Measurements from ENCODE around the gene LAMC3. TPM values are rescaled to one million over a fixed set of nuclear protein-coding genes. Genes with fewer than 3 reads are reported as not detected.

LAMC3 gene
- polyA plus RNA-seq, 1 of the 3 experiments (the other 2 are of a cell fraction): 0.07 TPM

- CTCF ChIA-PET: interaction anchor here (1.0 kb wide), 1 partner anchor 29 kb away, joined by 3 read pairs; no protein-coding TSS in a partner anchor
- POLR2A ChIA-PET: no interaction called here
These were observed 18.9 kb downstream of the LAMC3 start for GRCh38 chr9:131027872-131028179.

DNA sequence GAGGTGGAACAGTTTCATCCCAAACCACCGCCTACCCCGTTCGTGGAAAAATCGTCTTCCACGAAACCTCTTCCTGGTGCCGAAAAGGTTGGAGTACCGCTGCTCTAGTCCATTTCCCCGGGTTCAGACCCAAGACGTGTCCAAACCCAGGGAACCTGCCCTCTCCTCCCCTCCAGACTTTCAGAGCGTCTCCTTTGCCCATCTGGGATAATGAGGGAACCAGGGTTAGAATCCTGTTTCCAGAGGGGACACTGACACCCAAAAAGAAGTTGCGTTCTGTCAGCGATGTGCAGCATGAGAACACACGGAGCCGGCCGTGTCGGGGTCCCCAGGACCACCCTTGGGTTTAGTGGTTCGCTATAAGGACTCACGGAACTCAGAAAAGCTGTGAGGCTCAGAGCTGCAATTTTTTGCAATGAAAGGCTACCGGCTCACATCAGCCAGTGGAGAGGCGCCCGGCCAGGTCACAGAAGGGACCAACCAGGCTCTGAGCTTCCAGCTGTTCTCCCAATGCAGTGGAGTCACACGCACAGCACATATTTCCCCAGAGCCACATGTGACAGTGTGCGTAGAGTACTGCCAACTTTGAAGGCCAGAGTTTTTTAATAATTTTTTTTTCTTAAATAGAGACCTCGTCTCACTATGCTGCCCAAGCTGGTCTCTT lies 19.4 kb downstream of the LAMC3 start:
- no peak for DNase-seq
- Histone ChIP-seq H3K27me3 (ENCODE audit: insufficient read depth) (peaks cover 23% of the 10 kb centered on the region; the same call in 1 of the 2 replicates), H3K27ac (ENCODE audit: low read depth in 2 of 2, low read length in 1 of 2) (no peak overlapping the region), H3K9ac (no peak overlapping the region), H3F3A (replicated peaks; ENCODE audit: insufficient read depth) (no peaks in the 10 kb centered on the region), H3K4me3 (ENCODE audit: low read depth in 2 of 2, low read length in 1 of 2) (no peak overlapping the region), H2AFZ (ENCODE audit: low read depth) (no peak overlapping the region), H3K36me3 (replicated peaks in 1 of 2; ENCODE audit: control insufficient read depth in 1 of 2, insufficient read depth in 2 of 2, low read length in 1 of 2) (no peaks in the 10 kb centered on the region), H3K4me2 (no peak overlapping the region), H3K9me2 (no peaks in the 10 kb centered on the region), H4K20me1 (ENCODE audit: insufficient read depth) (no peaks in the 10 kb centered on the region), H3K4me1 (ENCODE audit: control insufficient read depth in 1 of 2, insufficient read depth in 2 of 2, low read depth in 1 of 2, low read length in 1 of 2) (no peaks in the 10 kb centered on the region), H3K9me3 (no peaks in the 10 kb centered on the region), H3K79me2 (ENCODE audit: insufficient read depth) (no peaks in the 10 kb centered on the region)
- ChIA-PET CTCF (interaction anchor here (0.9 to 1.0 kb wide), 2 partner anchors 29 to 30 kb away, joined by 3 read pairs; no protein-coding TSS in a partner anchor), POLR2A (no interaction called here)
- TF ChIP-seq GATA2 (CRISPR knock-in tag; IDR thresholded peaks at IDR 0.05): no peak
- no peak for TF ChIP-seq PBX3 (IDR thresholded peaks at IDR 0.05)
- TF ChIP-seq NRF1 (IDR thresholded peaks at IDR 0.05; ENCODE audit: low read depth, low read length): no peak
- no peak for TF ChIP-seq FOXM1 (IDR thresholded peaks at IDR 0.05; ENCODE audit: low read depth)
- no peak for TF ChIP-seq FOSL2 (IDR thresholded peaks at IDR 0.05; ENCODE audit: borderline replicate concordance, low read depth)
- TF ChIP-seq CTCF (IDR thresholded peaks at IDR 0.05): no peak
- TF ChIP-seq GABPA (IDR thresholded peaks at IDR 0.05; ENCODE audit: low read depth): no peak
- no peak for TF ChIP-seq RCOR1 (IDR thresholded peaks at IDR 0.05; ENCODE audit: low read length)
- no peak for TF ChIP-seq RFX5 (IDR thresholded peaks at IDR 0.05; ENCODE audit: low read length)
- no peak for TF ChIP-seq TEAD4 (IDR thresholded peaks at IDR 0.05; ENCODE audit: borderline replicate concordance, insufficient read depth)
- no peak for TF ChIP-seq JUND (IDR thresholded peaks at IDR 0.05)
- TF ChIP-seq POLR2AphosphoS5 (IDR thresholded peaks at IDR 0.05; ENCODE audit: low read depth, low read length): no peak
- TF ChIP-seq, protein P1, sequence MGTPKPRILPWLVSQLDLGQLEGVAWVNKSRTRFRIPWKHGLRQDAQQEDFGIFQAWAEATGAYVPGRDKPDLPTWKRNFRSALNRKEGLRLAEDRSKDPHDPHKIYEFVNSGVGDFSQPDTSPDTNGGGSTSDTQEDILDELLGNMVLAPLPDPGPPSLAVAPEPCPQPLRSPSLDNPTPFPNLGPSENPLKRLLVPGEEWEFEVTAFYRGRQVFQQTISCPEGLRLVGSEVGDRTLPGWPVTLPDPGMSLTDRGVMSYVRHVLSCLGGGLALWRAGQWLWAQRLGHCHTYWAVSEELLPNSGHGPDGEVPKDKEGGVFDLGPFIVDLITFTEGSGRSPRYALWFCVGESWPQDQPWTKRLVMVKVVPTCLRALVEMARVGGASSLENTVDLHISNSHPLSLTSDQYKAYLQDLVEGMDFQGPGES (IDR thresholded peaks at IDR 0.05; ENCODE audit: low read depth, low read length): no peak
- no peak for TF ChIP-seq FOXJ3 (CRISPR knock-in tag; IDR thresholded peaks at IDR 0.05)
- 70% methylated on average over 23 of the region's 24 CpGs for WGBS (ENCODE audit: low lambda C conversion rate)

More at GRCh38 chr9:131027872-131028179, 18.9 kb downstream of the LAMC3 start:
- no peak overlapping the region for H3K9ac ChIP-seq
- no peaks in the 10 kb centered on the region for H3K36me3 ChIP-seq (replicated peaks in 1 of 2; ENCODE audit: control insufficient read depth in 1 of 2, insufficient read depth in 2 of 2, low read length in 1 of 2)
- H3F3A ChIP-seq (replicated peaks; ENCODE audit: insufficient read depth): no peaks in the 10 kb centered on the region
- TF ChIP-seq CHD2 (IDR thresholded peaks at IDR 0.05; ENCODE audit: low read length, partially characterized antibody): no peak
- TF ChIP-seq SIN3A (IDR thresholded peaks at IDR 0.05; ENCODE audit: borderline replicate concordance, low read depth, low read length): no peak
- TF ChIP-seq TEAD4 (IDR thresholded peaks at IDR 0.05; ENCODE audit: borderline replicate concordance, insufficient read depth): no peak
- no peak for TF ChIP-seq GATA2 (CRISPR knock-in tag; IDR thresholded peaks at IDR 0.05)
- TF ChIP-seq, protein P2, sequence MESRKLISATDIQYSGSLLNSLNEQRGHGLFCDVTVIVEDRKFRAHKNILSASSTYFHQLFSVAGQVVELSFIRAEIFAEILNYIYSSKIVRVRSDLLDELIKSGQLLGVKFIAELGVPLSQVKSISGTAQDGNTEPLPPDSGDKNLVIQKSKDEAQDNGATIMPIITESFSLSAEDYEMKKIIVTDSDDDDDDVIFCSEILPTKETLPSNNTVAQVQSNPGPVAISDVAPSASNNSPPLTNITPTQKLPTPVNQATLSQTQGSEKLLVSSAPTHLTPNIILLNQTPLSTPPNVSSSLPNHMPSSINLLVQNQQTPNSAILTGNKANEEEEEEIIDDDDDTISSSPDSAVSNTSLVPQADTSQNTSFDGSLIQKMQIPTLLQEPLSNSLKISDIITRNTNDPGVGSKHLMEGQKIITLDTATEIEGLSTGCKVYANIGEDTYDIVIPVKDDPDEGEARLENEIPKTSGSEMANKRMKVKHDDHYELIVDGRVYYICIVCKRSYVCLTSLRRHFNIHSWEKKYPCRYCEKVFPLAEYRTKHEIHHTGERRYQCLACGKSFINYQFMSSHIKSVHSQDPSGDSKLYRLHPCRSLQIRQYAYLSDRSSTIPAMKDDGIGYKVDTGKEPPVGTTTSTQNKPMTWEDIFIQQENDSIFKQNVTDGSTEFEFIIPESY (IDR thresholded peaks at IDR 0.05; ENCODE audit: borderline replicate concordance, low read depth): no peak
- no peak for TF ChIP-seq EZH2phosphoT487 (IDR thresholded peaks at IDR 0.05; ENCODE audit: borderline replicate concordance, low read depth)
- TF ChIP-seq FOXJ3 (CRISPR knock-in tag; IDR thresholded peaks at IDR 0.05): no peak
- no peak for DNase-seq
- no peak overlapping the region for H3K27ac ChIP-seq (ENCODE audit: low read depth in 2 of 2, low read length in 1 of 2)
- H3K9me3 ChIP-seq: no peaks in the 10 kb centered on the region
- WGBS (ENCODE audit: low lambda C conversion rate): no CpG with 5 or more reads among the region's 11 CpGs
- no peak overlapping the region for H3K4me2 ChIP-seq
- no peaks in the 10 kb centered on the region for H4K20me1 ChIP-seq (ENCODE audit: insufficient read depth)
- H3K27me3 ChIP-seq (ENCODE audit: insufficient read depth): peaks cover 24% of the 10 kb centered on the region; the same call in 1 of the 2 replicates
- no peaks in the 10 kb centered on the region for H3K79me2 ChIP-seq (ENCODE audit: insufficient read depth)
- no peak overlapping the region for H2AFZ ChIP-seq (ENCODE audit: low read depth)
- no peak overlapping the region for H3K4me3 ChIP-seq (ENCODE audit: low read depth in 2 of 2, low read length in 1 of 2)
- H3K4me1 ChIP-seq (ENCODE audit: control insufficient read depth in 1 of 2, insufficient read depth in 2 of 2, low read depth in 1 of 2, low read length in 1 of 2): no peaks in the 10 kb centered on the region
- H3K9me2 ChIP-seq: no peaks in the 10 kb centered on the region

Data from SK-N-SH (cell line).